Jurkat, Clone E6-1 (cell line): ENCODE measurements around the gene ATF7IP.

Experiments
- DNase-seq: peaks from one replicate; pipeline ENCODE4 v3.0.0-alpha.2; 2011; ENCODE audit warnings: low read depth, low spot score
- H3K4me3 ChIP-seq: 2 replicates; pipeline ENCODE4 v1.5.1; 2011; ENCODE audit warnings: mild to moderate bottlenecking, low read length, control low read depth, moderate library complexity

Gene ATF7IP

GRCh38 chr12:14452865-14453264 lies 87.4 kb downstream of the ATF7IP start:
- DNase-seq = peak; percentile 19
- no peak overlapping the region for H3K4me3 ChIP-seq

GRCh38 chr12:14454098-14454907 lies 88.8 kb downstream of the ATF7IP start:
- H3K4me3 ChIP-seq = no peak overlapping the region
- DNase-seq = peak; percentile 86

GRCh38 chr12:14460212-14460841 lies 94.8 kb downstream of the ATF7IP start:
- DNase-seq = no peak
- no peak overlapping the region for H3K4me3 ChIP-seq

- DNase-seq = no peak
- no peak overlapping the region for H3K4me3 ChIP-seq
These were observed 106.0 kb downstream of the ATF7IP start for GRCh38 chr12:14471497-14471896.

GRCh38 chr12:14473707-14474287 lies 108.3 kb downstream of the ATF7IP start:
- DNase-seq = no peak
- H3K4me3 ChIP-seq = no peak overlapping the region

- no peak overlapping the region for H3K4me3 ChIP-seq
- DNase-seq = no peak
These were observed 113.5 kb downstream of the ATF7IP start for GRCh38 chr12:14479004-14479403.

GRCh38 chr12:14481201-14481600 lies 115.7 kb downstream of the ATF7IP start:
- H3K4me3 ChIP-seq = no peak overlapping the region
- no peak for DNase-seq

GRCh38 chr12:14482361-14482760 lies 116.9 kb downstream of the ATF7IP start:
- DNase-seq = no peak

GRCh38 chr12:14482886-14483285 lies 117.4 kb downstream of the ATF7IP start:
- no peak overlapping the region for H3K4me3 ChIP-seq

More at GRCh38 chr12:14482361-14482760, 116.9 kb downstream of the ATF7IP start:
- H3K4me3 ChIP-seq = no peak overlapping the region

GRCh38 chr12:14495326-14495725 lies 129.8 kb downstream of the ATF7IP start:
- no peak overlapping the region for H3K4me3 ChIP-seq
- DNase-seq = no peak

More at GRCh38 chr12:14482886-14483285, 117.4 kb downstream of the ATF7IP start:
- no peak for DNase-seq

- H3K4me3 ChIP-seq = no peak overlapping the region
- DNase-seq = no peak
These were observed 140.4 kb downstream of the ATF7IP start for GRCh38 chr12:14505626-14506596.

- no peak overlapping the region for H3K4me3 ChIP-seq
- DNase-seq = no peak
These were observed 145.1 kb downstream of the ATF7IP start for GRCh38 chr12:14510574-14510973.

- DNase-seq = no peak
- H3K4me3 ChIP-seq = no peak overlapping the region
These were observed 148.8 kb downstream of the ATF7IP start for GRCh38 chr12:14514154-14514842.

- H3K4me3 ChIP-seq = no peak overlapping the region
- no peak for DNase-seq
These were observed 149.5 kb downstream of the ATF7IP start for GRCh38 chr12:14514946-14515345.

GRCh38 chr12:14521822-14522221 lies 156.3 kb downstream of the ATF7IP start:
- no peak overlapping the region for H3K4me3 ChIP-seq
- DNase-seq = no peak

- H3K4me3 ChIP-seq = no peak overlapping the region
- DNase-seq = no peak
These were observed 160.5 kb downstream of the ATF7IP start for GRCh38 chr12:14525964-14526363.

GRCh38 chr12:14532152-14532551 lies 166.7 kb downstream of the ATF7IP start:
- no peak for DNase-seq
- H3K4me3 ChIP-seq = no peak overlapping the region

- no peak for DNase-seq
These were observed 171.6 kb downstream of the ATF7IP start for GRCh38 chr12:14537088-14537487.

More at GRCh38 chr12:14537088-14537487, 171.6 kb downstream of the ATF7IP start:
- no peak overlapping the region for H3K4me3 ChIP-seq
